AG09319 (cell line): ENCODE results near the gene PRKCZ.

Source experiments
- DNase-seq: peaks from one replicate; pipeline ENCODE4 v3.0.0-alpha.2; 2010; ENCODE audit warnings: low read depth; ENCODE audit errors: extremely low read depth
- TF ChIP-seq, protein P1 (sequence below): IDR thresholded peaks from 2 replicates; pipeline ENCODE4 v1.5.1; 2011; ENCODE audit warnings: low read depth, mild to moderate bottlenecking, inconsistent platforms, low read length, moderate library complexity

The PRKCZ gene

DNA sequence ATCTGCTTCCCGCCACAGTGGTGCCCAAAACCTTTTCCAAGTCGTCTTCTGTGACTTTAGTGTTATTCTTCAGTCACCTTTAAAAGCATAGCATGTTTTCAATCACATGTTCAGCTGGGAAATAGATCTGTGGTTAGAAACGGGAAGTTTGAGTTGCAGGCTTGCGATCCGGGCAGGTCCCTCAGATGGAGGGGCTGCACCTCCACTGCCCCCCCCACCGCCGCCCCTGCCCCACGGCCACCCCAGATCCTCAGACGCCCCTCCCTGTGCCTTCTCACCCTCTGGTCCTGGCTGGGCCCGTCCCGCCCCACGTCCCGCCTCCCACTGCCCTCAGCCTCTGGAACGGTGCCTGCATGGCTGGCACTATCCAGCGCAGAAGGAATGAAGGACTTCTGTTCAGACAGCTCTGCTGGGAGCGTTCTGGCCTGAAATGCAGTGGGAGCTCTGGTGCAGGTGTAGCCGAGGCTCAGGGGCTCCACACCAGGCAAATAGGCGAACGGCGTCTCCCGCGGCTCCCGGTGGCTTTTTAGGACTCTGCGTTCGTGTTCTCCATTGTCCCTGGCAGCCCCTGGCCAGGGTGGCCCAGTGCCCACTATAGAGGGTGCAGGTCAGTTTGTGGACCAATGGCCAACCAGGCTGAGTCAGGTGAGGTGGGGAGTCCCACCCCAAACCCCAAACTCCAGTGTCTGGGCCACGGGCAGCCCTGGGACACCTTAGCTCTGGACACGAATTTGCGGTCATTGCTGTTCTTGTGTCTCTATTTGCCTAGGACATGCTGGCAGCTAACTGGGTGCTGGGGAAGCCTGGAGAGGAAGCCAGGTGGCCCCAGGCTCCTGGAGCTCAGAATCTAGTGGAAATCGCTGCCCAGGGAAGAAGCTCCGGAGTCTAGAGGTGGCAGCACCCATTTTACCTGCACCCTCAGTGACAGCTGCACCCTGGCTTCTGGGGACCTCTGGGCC is 77.3 kb downstream of the PRKCZ start:
- TF ChIP-seq, protein P1, sequence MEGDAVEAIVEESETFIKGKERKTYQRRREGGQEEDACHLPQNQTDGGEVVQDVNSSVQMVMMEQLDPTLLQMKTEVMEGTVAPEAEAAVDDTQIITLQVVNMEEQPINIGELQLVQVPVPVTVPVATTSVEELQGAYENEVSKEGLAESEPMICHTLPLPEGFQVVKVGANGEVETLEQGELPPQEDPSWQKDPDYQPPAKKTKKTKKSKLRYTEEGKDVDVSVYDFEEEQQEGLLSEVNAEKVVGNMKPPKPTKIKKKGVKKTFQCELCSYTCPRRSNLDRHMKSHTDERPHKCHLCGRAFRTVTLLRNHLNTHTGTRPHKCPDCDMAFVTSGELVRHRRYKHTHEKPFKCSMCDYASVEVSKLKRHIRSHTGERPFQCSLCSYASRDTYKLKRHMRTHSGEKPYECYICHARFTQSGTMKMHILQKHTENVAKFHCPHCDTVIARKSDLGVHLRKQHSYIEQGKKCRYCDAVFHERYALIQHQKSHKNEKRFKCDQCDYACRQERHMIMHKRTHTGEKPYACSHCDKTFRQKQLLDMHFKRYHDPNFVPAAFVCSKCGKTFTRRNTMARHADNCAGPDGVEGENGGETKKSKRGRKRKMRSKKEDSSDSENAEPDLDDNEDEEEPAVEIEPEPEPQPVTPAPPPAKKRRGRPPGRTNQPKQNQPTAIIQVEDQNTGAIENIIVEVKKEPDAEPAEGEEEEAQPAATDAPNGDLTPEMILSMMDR, result no peak
- no peak for DNase-seq

DNA sequence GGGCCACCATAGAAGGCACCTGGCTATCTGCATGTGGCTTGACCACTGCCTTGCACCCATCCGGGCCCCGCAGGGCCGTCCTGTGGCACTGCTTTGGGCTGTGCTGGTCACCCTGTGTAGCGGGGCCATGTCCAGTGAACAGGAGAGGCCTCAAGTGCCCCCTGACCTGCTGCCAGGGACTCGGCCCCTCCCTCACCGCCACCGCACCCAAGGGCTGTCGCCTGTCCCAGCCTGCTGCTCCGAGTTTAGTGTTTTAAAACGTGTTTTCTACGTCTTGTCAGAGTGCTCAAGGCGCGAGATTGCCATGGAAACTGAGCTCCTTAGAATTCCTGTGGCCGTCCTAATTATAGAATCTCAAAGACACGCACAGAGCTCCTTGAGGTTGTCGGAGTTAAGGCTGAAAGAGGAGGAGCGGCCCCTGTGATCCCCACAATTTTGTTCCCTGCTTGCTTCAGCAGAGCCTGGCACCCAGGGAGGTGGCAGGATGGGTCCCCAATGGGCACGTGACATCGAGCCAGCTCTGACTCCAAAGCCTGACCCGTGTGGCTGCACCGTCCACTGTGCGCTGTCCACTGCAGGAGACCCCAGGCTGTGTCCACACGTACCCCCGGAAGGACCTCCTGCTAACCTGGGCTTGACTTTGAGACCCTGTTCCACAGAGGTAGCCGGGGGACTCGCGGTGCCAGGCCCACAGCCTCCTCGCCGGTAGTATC is 78.1 kb downstream of the PRKCZ start:
- TF ChIP-seq, protein P1, result no peak
- DNase-seq, result no peak

DNA sequence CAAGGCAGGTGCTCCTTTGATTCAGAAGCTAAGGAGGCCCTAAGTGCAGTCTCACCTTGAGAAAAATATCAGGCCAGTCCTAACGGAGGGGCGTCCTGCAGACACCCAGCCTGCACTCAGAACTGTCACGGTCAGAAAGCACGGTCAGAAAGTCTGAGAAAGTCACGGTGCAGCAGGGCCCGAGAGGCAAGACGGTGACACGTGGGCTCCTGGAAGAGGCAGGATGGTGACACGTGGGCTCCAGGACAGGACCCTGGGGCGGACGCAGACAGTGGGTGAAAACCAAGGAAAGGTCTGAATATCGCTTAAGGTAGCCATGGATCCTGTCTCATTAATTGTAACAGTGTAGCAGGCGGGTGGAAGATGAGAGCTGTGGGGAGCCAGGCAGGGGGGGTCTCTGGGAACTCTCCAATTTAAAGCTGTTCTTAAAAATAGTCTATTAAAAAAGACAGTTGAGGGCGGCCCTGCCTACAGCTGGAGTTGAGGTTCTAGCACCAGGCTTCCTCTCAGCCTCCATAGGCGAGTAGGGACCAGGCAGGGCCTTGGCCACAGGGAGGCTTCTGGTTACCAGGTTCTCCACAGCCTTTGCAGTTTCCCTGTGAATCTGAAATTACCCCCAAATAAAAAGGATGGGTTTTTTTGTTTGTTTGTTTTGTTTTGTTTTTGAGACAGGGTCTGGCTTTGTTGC is 79.2 kb downstream of the PRKCZ start:
- DNase-seq, result no peak
- TF ChIP-seq, protein P1, result no peak

DNA sequence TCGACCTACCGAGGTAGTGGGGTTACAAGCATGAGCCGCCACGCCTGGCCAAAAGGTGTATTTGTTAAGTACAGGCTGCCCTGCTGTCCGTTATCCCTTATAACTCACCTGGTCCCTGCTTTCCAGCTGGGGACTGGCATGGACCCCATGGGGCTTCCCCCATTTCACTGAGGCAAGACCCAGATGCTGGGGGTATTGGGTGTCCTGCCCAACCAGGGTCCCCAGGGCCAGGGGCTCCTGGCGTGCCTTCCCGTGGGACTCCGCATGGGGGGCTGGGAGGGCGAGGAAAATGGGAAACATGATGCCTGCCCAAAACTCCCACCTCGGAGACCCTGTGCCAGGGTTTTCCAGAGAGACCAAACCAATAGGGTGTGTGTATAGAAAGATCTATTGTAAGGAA is 79.9 kb downstream of the PRKCZ start:
- DNase-seq, result no peak
- TF ChIP-seq, protein P1, result no peak

DNA sequence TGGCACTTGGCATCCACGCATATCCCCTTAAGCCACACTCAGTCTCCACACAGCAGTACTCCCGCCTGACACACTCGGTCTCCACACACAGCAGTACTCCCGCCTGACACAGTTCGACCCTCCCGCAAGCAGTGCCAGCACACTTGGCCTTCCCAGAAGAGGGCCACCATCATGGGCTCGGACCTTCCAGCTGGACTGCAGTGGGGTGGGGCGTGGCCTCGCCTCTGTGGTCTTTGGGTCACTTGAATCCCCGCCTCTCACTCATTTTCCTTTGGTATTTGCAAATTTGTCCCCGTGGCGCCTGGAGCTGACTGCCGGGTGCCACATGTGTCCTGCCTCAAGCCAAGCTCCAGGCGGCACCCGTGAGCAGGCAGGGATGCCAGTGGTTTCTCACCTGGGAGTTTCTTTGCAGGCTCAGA is 80.7 kb downstream of the PRKCZ start:
- TF ChIP-seq, protein P1, result no peak
- no peak for DNase-seq

DNA sequence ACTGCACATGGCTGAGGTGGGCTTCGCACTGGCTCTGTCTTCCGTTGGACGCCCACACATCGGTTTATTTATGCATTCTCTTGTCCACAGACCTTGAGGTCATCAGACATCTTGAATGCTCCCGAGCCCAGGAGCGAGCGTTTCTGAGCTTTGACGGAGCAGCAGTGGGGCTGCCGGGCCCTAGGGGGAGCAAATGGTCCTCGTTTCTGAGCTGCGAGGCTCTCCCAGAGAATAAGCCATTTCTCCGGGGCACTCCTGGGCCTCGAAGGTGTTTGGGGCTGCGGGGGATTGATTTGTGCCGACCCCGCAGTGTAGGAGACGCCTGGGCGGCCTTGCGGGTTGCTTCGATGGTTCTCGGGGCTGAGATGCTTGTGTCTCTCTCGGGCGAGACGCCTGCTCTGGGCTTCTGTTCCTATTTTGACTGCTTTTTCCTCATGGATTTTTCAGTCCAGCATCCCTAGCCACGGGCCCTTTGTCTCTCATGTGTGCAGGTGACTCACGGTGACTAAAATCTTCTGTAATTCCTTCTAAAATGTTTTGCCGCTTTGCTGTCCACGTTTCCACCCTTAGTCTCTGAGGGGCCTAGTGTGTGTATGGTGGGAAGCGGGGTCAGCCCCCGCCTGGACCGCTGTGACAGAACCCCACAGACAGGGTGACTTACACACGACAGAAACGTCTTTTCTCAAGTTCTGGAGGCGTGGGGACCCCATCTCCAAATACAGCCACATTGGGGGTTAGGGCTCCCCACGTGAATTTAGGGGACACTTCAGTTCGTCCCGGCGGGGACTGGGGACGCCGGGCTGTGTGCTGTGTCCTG is 82.2 kb downstream of the PRKCZ start:
- TF ChIP-seq, protein P1, result peak; percentile 72
- DNase-seq, result no peak
